ENCODE data around the gene RFX2. TPM values are rescaled to one million over a fixed set of nuclear protein-coding genes. Genes with fewer than 3 reads are reported as not detected.
"Not testable (repeated sequence)": the region's sequence is repeated elsewhere in the genome, so short reads cannot be mapped to it uniquely, and the experiment has no call there.

Gene RFX2
- total RNA-seq, 1 experiment from 2014 or later = 2.9 TPM

DNA sequence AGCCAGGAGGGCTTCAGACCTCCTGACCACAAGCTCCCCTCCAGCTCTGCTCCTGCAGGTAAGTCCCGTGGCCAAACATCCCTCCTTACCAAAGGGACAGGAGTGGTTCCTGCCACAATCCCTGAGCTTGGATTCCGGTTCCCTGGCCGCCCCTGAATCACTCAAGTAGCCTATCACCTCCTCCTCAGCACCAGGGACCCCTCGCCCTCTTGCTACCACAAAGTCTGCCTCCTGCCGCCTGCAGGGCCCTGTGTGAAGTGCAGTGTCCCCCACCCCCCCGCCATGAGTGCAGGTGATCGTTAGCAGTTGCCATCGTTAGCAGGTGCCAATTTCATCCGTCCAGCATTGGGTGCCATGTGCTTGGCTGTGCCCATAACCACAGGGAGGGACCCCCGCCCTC lies 91.5 kb downstream of the RFX2 start:
- Histone ChIP-seq H3K27me3 (ENCODE audit: control insufficient read depth, insufficient read depth, low read length) (no peaks in the 10 kb centered on the region; the same call in none of the 2 replicates), H3K36me3 (replicated peaks; ENCODE audit: control insufficient read depth, insufficient read depth, low read length) (no peaks in the 10 kb centered on the region), H3K4me3 (ENCODE audit: insufficient read depth, low read depth, low read length) (no peak overlapping the region)
- peak; percentile 95 for DNase-seq

DNA sequence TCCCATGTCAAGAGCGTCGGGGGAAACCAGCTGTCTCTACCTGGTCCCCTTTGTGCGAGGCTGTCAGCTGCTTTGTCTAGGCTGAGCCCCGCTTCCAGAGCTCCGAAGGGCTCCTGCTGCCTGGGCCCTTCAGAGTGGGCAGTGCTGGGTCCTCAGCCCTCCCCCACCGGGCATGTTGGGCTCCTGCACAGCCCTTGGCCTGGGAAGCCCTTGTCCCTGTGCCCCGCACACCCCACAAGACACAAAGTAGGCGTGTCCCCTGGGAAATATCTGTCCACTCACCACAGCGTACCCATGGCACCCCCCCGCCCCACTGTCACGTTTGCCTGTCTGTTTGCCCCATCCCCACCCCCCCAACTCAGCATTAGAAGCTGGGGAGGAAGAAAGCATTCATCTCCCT lies 92.7 kb downstream of the RFX2 start:
- Histone ChIP-seq H3K4me3 (ENCODE audit: insufficient read depth, low read depth, low read length) (no peak overlapping the region), H3K36me3 (replicated peaks; ENCODE audit: control insufficient read depth, insufficient read depth, low read length) (no peaks in the 10 kb centered on the region), H3K27me3 (ENCODE audit: control insufficient read depth, insufficient read depth, low read length) (no peaks in the 10 kb centered on the region; the same call in none of the 2 replicates)
- peak; percentile 49 for DNase-seq

DNA sequence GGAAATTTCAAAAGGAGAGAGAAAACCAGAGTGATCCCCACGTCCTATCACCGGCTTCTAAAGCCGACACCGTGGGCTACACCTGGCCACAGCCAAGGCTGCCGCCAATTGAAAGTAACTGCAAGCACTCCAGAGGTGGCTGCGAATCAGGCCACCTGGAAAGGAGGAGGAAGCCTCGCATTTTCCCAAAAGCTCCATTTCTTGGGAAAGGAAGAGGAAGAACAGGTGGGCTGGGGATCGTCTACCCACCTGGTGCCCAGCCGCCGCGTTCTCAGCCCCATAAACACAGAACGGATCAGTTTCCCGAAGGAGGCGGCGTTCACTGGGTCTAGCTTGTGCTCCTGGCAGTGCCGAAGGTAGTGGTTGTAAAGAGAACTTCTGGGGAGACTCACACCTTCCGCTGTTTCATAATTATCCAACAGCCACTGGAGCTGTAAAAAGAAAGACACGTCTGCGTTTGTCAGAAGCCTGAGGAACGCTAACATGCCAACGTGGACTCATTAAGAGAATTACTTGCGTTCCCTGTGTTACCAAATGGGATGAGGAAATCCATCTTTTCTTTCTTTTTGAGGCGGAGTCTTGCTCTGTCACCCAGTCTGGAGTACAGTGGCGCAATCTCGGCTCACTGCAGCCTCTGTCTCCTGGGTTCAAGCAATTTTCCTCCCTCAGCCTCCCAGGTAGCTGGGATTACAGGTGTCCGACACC lies 94.3 kb downstream of the RFX2 start:
- DNase-seq = peak; percentile 29
- no peaks in the 10 kb centered on the region for H3K36me3 ChIP-seq (replicated peaks; ENCODE audit: control insufficient read depth, insufficient read depth, low read length)
- no peaks in the 10 kb centered on the region; the same call in 1 of the 2 replicates for H3K27me3 ChIP-seq (ENCODE audit: control insufficient read depth, insufficient read depth, low read length)
- no peak overlapping the region for H3K4me3 ChIP-seq (ENCODE audit: insufficient read depth, low read depth, low read length)

DNA sequence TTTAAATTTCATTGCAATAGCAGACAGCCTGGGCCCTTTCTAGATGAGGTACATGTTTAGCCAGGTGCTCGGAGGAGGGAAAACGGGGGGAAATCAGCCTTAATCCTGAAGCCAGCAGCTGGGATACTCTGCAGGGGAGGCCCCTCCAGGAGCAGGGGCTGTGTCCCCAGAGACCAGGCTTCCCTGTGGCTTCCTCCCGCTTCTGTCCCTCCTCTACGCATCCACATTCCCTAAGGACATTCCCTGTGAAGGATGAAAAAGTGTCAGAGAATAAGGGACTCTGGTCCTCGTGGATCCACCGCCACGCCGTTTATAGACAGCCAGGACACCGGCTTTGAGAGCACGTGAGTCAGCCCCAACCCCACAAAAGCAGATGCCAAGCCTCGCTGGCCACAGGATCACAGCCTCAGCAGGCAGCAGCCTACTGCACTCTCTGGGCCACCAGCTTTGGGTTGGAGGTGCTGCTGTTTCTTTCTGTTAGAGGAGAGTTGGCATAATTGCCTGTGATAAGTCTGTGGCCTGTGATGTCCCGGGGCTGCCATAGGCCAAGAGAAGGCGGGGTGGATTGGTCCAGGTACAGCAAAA lies 95.7 kb downstream of the RFX2 start:
- no peak overlapping the region for H3K4me3 ChIP-seq (ENCODE audit: insufficient read depth, low read depth, low read length)
- no peaks in the 10 kb centered on the region for H3K36me3 ChIP-seq (replicated peaks; ENCODE audit: control insufficient read depth, insufficient read depth, low read length)
- H3K27me3 ChIP-seq (ENCODE audit: control insufficient read depth, insufficient read depth, low read length) = no peaks in the 10 kb centered on the region; the same call in 1 of the 2 replicates
- DNase-seq = peak; percentile 26

DNA sequence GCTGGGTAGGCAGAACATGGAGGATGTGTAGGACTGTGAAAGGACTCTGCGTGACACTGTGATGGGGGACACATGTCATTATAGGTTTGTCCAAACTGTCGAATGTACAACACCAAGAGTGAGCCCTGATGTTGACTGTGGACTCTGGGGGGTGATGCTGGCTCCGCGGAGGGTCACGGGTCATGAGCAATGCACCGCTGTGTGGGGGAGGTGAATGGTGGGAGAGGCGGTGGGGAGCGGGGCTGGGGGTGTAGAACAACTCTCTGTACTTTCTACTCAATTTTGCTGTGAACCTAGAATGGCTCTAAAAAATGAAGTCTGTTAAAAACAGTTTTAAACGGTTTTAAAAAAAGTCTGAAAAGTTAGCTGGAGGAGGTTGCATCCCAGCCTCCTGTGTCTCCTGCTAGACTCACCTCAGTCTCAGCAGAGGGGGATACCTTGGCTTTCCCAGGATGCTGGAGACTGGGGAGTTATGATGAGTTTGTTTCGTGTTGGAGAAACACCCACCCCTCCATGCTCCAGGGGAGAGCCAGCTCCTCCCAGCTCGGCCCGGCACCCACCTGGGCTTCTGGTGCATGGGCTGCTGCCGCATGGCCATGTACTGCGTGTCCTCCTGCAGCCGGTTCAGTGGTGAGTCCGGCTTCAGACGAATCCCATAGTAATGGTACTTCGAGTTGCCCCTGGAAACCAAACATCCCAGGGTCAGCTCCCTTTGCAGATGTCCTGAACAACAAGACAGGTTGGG lies 97.7 kb downstream of the RFX2 start:
- peak; percentile 37 for DNase-seq
- no peaks in the 10 kb centered on the region for H3K27me3 ChIP-seq (ENCODE audit: control insufficient read depth, insufficient read depth, low read length)
- no peak overlapping the region for H3K4me3 ChIP-seq (ENCODE audit: insufficient read depth, low read depth, low read length)
- no peaks in the 10 kb centered on the region for H3K36me3 ChIP-seq (replicated peaks; ENCODE audit: control insufficient read depth, insufficient read depth, low read length)

DNA sequence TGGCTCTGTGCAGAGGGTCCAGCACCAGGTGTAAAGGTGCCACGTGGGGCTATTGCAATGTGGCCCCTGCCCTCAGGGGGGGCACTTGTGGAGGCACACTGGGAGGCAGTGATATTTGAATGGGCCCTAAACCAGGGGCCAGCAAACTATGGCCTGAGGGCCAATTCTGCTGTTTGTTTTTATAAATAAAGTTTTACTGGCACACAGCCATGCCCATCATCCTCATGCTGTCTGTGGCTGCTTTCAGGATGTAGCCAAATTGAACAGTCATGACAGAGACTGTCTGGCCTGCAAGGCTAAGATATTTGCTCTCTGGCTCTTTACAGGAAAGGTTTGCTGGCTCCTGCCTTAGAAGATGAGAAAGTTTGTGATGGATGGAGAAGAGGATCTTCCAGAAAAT lies 98.5 kb downstream of the RFX2 start:
- Histone ChIP-seq H3K27me3 (ENCODE audit: control insufficient read depth, insufficient read depth, low read length) (no peaks in the 10 kb centered on the region), H3K36me3 (replicated peaks; ENCODE audit: control insufficient read depth, insufficient read depth, low read length) (no peaks in the 10 kb centered on the region), H3K4me3 (ENCODE audit: insufficient read depth, low read depth, low read length) (no peak overlapping the region)
- no peak for DNase-seq

DNA sequence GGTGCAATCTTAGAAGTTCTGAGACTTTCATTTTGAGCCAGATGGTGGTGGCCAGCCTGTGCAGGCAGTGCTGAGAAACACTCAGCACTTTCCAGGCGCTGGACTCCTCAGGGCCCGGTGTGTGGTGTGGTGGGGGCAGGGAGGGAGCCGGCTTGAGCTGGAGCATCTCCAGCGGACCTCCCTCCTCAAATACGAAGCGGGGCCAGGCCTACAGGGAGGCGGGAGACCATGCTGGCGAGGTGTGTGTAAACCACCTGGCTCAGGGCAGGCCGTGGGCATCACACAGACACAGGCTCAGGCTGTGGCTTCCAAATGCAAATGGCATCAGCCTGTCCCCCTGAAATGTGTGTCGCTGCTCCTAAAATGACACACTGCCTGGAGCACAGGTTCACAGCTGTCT lies 99.1 kb downstream of the RFX2 start:
- DNase-seq = peak; percentile 70
- Histone ChIP-seq H3K36me3 (replicated peaks; ENCODE audit: control insufficient read depth, insufficient read depth, low read length) (no peaks in the 10 kb centered on the region), H3K4me3 (ENCODE audit: insufficient read depth, low read depth, low read length) (no peak overlapping the region), H3K27me3 (ENCODE audit: control insufficient read depth, insufficient read depth, low read length) (no peaks in the 10 kb centered on the region)

DNA sequence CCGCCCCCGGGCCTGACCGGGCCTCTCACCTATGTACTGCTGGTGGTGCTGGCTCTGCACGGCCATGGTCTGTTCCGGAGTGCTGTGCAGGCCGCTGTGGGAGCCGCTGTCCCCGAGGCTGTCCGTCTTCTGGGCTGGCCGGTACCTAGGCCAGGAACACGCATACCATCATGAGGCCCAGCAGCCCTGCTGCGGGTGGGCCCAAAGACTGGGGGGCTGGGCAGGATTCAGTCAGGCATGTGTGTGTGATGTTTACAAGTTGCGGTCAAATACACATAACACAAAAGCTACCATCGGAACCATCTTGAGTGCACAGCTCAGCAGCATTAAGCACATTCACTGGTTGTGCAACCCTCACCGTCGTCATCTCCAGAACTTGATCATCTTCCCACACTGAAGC lies 100.2 kb downstream of the RFX2 start:
- Histone ChIP-seq H3K27me3 (ENCODE audit: control insufficient read depth, insufficient read depth, low read length) (no peaks in the 10 kb centered on the region), H3K36me3 (replicated peaks; ENCODE audit: control insufficient read depth, insufficient read depth, low read length) (no peaks in the 10 kb centered on the region), H3K4me3 (ENCODE audit: insufficient read depth, low read depth, low read length) (no peak overlapping the region)
- peak; percentile 69 for DNase-seq

DNA sequence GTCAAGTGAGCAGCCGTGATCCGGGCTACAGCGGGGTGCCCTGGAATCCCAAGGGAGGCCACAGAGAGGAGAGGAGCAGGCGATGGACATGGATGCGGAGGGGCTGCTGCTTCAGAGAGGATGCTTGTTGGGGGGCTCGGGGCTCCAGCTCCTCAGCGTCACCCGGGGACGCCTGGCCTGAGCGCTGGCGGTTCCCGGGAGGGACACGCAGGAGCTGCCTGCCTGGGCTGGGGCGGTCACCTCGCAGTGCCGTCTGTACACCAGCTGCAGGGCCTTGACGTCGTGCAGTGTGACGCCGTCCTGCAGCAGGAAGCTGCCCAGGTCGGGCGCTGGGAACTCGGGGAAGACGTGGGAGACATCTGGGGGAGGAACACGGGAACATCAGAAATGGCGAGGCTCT lies 102.4 kb downstream of the RFX2 start:
- DNase-seq = no peak
- Histone ChIP-seq H3K36me3 (replicated peaks; ENCODE audit: control insufficient read depth, insufficient read depth, low read length) (no peaks in the 10 kb centered on the region), H3K27me3 (ENCODE audit: control insufficient read depth, insufficient read depth, low read length) (no peaks in the 10 kb centered on the region), H3K4me3 (ENCODE audit: insufficient read depth, low read depth, low read length) (no peak overlapping the region)

DNA sequence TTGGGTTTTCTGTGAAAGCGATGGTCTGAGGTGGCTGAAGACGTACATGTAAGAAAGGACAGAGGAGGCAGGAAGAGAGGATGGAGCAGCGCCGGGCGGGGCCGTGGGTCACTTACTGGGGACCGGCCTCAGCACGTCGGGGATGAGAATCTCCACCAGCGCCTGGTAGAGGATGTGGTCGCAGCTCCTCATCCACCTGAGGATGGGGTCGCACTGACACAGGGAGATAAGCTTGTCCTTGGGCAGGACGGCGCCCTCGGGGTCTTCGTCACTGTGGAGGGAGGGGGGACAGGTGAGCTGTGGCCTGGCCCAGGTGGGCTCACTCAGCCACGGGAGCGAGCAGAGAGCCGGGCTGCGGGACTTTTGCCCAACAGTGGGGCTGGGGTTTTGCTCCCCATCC lies 103.4 kb downstream of the RFX2 start:
- H3K4me3 ChIP-seq (ENCODE audit: insufficient read depth, low read depth, low read length) = no peak overlapping the region
- no peaks in the 10 kb centered on the region for H3K36me3 ChIP-seq (replicated peaks; ENCODE audit: control insufficient read depth, insufficient read depth, low read length)
- H3K27me3 ChIP-seq (ENCODE audit: control insufficient read depth, insufficient read depth, low read length) = no peaks in the 10 kb centered on the region
- no peak for DNase-seq

DNA sequence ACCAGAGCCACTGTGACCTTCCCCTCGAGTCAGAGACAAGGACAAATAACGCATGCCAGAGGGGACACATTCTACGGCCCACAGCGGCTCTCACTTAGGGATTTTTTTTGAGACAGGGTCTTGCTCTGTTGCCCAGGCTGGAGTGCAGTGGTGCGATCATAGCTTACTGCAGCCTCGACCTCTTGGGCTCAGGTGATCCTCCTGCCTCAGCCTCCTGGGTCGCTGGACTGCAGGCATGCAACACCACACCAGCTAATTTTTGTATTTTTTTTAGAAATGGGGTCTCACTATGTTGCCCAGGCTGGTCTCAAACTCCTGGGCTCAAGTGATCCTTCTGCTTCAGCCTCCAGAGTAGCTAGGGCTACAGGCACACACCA lies 104.2 kb downstream of the RFX2 start:
- not testable (repeated sequence) for DNase-seq; H3K36me3 ChIP-seq (replicated peaks; ENCODE audit: control insufficient read depth, insufficient read depth, low read length); H3K27me3 ChIP-seq (ENCODE audit: control insufficient read depth, insufficient read depth, low read length); H3K4me3 ChIP-seq (ENCODE audit: insufficient read depth, low read depth, low read length)

DNA sequence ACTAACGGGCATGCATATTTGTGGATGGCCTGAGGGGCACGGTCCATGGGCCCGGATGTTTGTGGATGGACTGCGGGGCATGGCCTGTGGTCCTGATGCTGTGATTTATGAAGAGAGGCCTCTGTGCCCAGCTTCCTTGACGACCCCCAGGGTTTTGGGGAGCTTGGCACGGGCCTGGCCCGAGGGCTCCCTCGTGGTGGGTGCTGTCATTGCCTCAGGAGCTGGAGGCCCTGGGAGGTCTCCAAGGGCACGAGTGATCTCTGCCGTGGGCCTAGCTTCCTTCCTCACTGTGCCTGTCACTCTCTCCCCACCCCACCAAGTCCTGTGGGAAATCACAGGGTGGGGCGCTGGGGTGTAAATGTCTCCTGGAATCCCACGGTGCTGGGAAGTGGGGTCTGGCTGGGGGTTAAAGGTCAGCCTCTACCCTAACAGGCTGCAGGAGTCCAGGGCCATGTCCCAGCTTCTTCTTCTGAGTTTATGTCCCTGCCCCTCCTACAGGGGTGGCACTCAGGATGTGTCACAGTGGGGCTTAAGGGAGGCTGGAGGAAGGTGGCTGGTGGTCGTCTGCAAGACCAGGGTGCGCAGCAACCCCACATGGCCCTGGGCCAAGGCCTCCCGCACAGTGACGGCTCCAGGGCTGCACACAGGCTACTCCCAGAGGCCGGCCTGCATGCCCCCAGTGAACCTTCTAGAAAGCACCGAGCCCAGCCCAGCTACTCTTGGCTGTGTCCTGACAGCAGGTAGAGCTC lies 104.8 kb downstream of the RFX2 start:
- H3K27me3 ChIP-seq (ENCODE audit: control insufficient read depth, insufficient read depth, low read length) = no peaks in the 10 kb centered on the region
- no peak overlapping the region for H3K4me3 ChIP-seq (ENCODE audit: insufficient read depth, low read depth, low read length)
- no peaks in the 10 kb centered on the region for H3K36me3 ChIP-seq (replicated peaks; ENCODE audit: control insufficient read depth, insufficient read depth, low read length)
- DNase-seq = no peak

DNA sequence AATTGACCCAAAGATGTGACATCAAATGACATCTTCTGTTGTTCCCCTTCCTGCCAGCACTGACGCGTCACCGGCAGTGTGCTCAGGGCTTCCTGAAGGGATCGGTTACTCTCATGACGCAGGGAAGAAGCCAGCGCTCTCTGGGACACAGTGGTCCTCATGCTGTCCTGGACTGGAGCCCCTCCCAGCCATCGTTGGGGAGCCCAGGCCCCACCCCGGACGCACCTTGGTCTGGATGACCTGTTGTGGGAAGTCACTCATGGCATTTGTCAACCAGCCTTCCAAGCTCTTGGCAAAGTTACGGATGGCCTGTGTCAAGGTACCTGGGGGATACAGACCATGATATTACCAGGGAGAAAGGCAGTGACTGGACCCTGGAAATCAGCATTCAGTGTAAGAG lies 106.3 kb downstream of the RFX2 start:
- DNase-seq = no peak
- Histone ChIP-seq H3K27me3 (ENCODE audit: control insufficient read depth, insufficient read depth, low read length) (no peaks in the 10 kb centered on the region), H3K4me3 (ENCODE audit: insufficient read depth, low read depth, low read length) (no peak overlapping the region), H3K36me3 (replicated peaks; ENCODE audit: control insufficient read depth, insufficient read depth, low read length) (no peaks in the 10 kb centered on the region)

DNA sequence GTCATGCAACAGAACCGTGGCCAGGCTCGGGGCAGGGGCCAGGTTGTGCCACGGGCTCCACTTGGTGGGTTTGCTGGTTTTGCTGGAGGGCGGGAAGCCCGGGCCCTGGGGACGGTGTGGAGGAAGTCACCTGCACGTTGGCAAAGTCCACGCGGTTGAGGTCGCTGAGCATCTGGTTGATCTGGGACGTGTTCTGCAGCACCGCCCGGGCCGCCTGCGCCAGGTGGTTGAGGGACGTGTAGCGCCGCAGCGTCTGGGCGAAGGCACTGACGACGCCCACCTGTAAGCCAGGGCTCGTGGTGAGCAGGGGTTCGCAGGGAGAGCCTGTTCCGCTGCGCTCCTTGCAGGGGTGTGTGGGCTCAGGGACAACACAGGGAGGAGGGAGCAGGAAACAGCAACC lies 107.7 kb downstream of the RFX2 start:
- Histone ChIP-seq H3K4me3 (ENCODE audit: insufficient read depth, low read depth, low read length) (no peak overlapping the region), H3K36me3 (replicated peaks; ENCODE audit: control insufficient read depth, insufficient read depth, low read length) (no peaks in the 10 kb centered on the region), H3K27me3 (ENCODE audit: control insufficient read depth, insufficient read depth, low read length) (no peaks in the 10 kb centered on the region)

More for the DNA sequence above, 107.7 kb downstream of the RFX2 start:
- no peak for DNase-seq
